Measurements from ENCODE around the gene NPTX2. TPM values are rescaled to one million over a fixed set of nuclear protein-coding genes. Genes with fewer than 3 reads are reported as not detected.

The NPTX2 gene
- total and polyA plus RNA-seq, 10 donors: 2.2 to 64.6 (median 13.6) TPM

GRCh38 chr7:98594787-98595186 lies 22.3 kb upstream of the NPTX2 start:
- TF ChIP-seq, protein P1, sequence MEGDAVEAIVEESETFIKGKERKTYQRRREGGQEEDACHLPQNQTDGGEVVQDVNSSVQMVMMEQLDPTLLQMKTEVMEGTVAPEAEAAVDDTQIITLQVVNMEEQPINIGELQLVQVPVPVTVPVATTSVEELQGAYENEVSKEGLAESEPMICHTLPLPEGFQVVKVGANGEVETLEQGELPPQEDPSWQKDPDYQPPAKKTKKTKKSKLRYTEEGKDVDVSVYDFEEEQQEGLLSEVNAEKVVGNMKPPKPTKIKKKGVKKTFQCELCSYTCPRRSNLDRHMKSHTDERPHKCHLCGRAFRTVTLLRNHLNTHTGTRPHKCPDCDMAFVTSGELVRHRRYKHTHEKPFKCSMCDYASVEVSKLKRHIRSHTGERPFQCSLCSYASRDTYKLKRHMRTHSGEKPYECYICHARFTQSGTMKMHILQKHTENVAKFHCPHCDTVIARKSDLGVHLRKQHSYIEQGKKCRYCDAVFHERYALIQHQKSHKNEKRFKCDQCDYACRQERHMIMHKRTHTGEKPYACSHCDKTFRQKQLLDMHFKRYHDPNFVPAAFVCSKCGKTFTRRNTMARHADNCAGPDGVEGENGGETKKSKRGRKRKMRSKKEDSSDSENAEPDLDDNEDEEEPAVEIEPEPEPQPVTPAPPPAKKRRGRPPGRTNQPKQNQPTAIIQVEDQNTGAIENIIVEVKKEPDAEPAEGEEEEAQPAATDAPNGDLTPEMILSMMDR (IDR thresholded peaks at IDR 0.05 in 8 of 11, conservative IDR thresholded peaks at IDR 0.05 in 3 of 11): no peak
- TF ChIP-seq POLR2AphosphoS5 (IDR thresholded peaks at IDR 0.05): no peak
- Histone ChIP-seq H3K36me3 (no peaks in the 10 kb centered on the region), H3K4me1 (no peaks in the 10 kb centered on the region), H3K27ac (no peak overlapping the region), H3K27me3 (replicated peaks in 1 of 7) (peaks cover 0 to 5% (median 0%) of the 10 kb centered on the region in 7 donors), H3K4me3 (no peak overlapping the region), H3K9me3 (no peaks in the 10 kb centered on the region)
- DNase-seq: no peak
- 64 to 75% (median 66%) methylated on average over 5 of the region's 5 CpGs for WGBS, 5 donors
- intact Hi-C loops (cut with DNase I; ENCODE audit: low total_unique reads): no loop called here

DNA sequence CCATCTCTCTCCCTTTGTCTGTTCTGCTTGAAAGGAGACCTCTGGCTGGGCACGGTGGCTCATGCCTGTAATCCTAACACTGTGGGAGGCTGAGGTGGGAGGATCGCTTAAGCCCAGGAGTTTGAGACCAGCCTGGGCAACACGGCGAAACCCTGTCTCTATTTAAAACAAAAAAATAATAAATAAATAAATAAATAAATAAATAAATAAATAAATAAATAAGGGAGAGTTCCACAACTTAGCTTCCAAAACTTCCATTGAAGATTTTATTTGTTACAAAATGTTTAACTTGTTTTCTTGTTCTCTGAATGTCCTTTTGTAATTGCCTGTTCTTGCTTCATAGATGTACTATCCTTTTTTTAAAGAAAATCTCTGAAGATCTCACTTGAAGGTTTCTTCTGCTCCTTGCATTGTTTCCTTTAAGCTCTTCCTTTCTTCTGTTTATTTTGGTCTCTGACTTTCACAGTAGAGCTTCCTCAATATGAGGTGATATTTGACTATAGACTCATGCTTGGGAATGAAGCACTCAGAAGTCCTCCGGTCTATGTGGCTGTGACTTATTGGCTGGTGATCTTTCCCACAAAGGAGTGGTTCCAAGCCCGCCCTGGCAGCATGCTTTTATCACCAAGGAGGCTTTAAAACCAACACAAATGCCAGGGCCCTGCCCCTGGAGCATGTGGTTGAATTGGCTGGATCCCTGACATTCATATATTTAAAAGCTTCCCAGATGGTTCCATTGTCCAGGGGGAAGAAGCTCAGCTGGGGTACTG lies 18.1 kb upstream of the NPTX2 start:
- Histone ChIP-seq H3K27me3 (replicated peaks in 1 of 7) (peaks cover 0 to 5% (median 0%) of the 10 kb centered on the region in 7 donors), H3K4me3 (no peak overlapping the region), H3K27ac (no peak overlapping the region), H3K4me1 (no peaks in the 10 kb centered on the region), H3K36me3 (no peaks in the 10 kb centered on the region), H3K9me3 (no peaks in the 10 kb centered on the region)
- no peak for DNase-seq
- TF ChIP-seq POLR2A (IDR thresholded peaks at IDR 0.05) (no peak), POLR2AphosphoS5 (IDR thresholded peaks at IDR 0.05) (no peak)
- TF ChIP-seq, protein P1 (IDR thresholded peaks at IDR 0.05 in 8 of 11, conservative IDR thresholded peaks at IDR 0.05 in 3 of 11): no peak
- intact Hi-C loops (cut with DNase I; ENCODE audit: low total_unique reads): no loop called here
- 75 to 88% (median 83%) methylated on average over 6 of the region's 6 CpGs for WGBS, 5 donors

DNA sequence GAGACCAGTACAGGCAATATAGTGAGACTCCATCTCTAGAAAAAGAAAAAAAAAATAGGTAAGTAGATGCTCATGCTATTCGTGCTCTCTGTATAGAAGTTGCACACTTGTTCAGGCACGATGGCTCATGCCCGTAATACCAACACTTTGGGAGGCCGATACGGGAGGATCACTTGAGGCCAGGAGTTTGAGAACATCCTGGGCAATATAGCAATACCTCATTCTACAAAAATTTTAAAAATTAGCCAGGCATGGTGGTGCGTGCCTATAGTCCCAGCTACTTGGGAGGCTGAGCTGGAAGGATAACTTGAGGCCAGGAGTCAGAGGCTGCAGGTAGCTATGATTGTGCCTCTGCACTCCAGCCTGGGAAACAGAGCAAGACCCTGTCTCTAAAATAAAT lies 17.2 kb upstream of the NPTX2 start:
- Histone ChIP-seq H3K27me3 (replicated peaks in 1 of 7) (peaks cover 0 to 5% (median 0%) of the 10 kb centered on the region in 7 donors), H3K4me3 (no peak overlapping the region), H3K4me1 (no peaks in the 10 kb centered on the region), H3K27ac (no peak overlapping the region), H3K36me3 (no peaks in the 10 kb centered on the region), H3K9me3 (no peaks in the 10 kb centered on the region)
- TF ChIP-seq, protein P1 (IDR thresholded peaks at IDR 0.05 in 8 of 11, conservative IDR thresholded peaks at IDR 0.05 in 3 of 11): no peak
- TF ChIP-seq POLR2A (IDR thresholded peaks at IDR 0.05) (no peak), POLR2AphosphoS5 (IDR thresholded peaks at IDR 0.05) (no peak)
- no peak for DNase-seq
- intact Hi-C loops (cut with DNase I; ENCODE audit: low total_unique reads): no loop called here
- WGBS, 5 donors: 88 to 97% (median 90%) methylated on average over 6 of the region's 6 CpGs

DNA sequence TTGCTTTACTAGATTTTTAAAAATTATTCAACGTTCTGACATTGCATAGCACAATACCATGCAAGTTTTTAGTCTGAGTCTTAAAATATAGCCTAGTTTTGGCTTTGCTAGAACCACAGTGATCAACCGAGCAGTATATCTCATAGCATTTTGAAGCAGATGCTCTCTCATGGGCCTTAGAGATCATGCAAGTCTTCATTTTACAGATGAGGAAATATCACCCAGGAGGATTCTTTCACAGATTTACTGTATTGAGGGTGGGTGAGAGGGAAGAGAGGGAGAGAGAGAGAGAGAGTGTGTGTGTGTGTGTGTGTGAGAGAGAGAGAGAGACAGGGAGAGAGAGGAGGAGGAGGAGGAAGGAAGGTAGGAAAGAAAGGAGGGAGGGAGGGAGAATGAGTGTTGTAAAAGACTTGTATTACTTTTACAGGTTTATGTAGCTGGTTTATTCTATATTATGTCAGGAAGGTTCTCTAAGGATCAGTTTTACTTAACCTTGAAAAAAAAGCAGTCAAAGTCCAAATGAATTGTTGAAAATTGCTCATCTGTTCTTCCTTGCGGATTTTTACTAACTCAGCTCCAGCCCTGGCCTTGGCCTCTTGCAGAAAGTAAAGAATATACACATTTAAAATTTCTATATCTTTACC lies 14.2 kb upstream of the NPTX2 start:
- intact Hi-C loops (cut with DNase I; ENCODE audit: low total_unique reads): no loop called here
- no peaks in the 10 kb centered on the region for H3K36me3 ChIP-seq
- H3K27ac ChIP-seq: no peak overlapping the region
- TF ChIP-seq POLR2A (IDR thresholded peaks at IDR 0.05) (no peak), POLR2AphosphoS5 (IDR thresholded peaks at IDR 0.05) (no peak)
- TF ChIP-seq, protein P1 (IDR thresholded peaks at IDR 0.05 in 8 of 11, conservative IDR thresholded peaks at IDR 0.05 in 3 of 11): no peak
- H3K27me3 ChIP-seq (replicated peaks in 1 of 7): peaks cover 0 to 2% (median 0%) of the 10 kb centered on the region in 7 donors
- H3K9me3 ChIP-seq: peaks cover 0 to 10% (median 0%) of the 10 kb centered on the region in 8 donors
- no peak for DNase-seq
- 63 to 81% (median 73%) methylated on average over 3 of the region's 3 CpGs for WGBS, 5 donors
- H3K4me1 ChIP-seq: no peaks in the 10 kb centered on the region
- H3K4me3 ChIP-seq: no peak overlapping the region
